Measurements from ENCODE around the gene HIPK3.

DNA sequence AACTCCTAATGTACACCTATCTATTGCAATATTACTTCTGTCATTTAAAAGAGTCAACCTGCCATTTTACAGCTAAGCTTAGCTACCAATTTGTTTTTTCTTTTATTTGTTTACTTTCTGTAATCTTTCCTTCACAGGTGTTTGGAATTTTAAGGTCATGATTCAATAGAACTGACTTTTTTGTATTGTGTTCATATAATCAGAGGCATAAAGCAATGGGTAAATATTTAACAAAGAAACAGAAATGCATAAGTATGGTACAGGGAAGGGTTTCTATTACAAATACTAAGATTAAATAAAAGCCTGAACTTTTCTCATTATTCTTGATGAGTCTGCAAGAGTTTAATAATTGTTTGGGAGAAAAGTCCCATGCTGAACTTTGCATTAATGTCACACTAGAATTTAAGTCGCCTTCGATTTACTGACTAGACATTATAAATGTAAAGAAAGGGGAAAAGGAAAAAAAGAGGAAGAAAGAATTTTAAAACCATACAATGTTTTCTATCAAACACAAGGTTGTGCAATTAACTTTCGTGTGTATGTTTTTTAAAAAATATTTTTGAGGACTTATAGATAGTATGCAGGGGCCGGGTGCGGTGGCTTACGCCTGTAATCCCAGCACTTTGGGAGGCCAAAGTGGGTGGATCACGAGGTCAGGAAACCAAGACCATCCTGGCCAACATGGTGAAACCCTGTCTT lies 35.0 kb upstream of the HIPK3 start:
- TF ChIP-seq, protein P1, sequence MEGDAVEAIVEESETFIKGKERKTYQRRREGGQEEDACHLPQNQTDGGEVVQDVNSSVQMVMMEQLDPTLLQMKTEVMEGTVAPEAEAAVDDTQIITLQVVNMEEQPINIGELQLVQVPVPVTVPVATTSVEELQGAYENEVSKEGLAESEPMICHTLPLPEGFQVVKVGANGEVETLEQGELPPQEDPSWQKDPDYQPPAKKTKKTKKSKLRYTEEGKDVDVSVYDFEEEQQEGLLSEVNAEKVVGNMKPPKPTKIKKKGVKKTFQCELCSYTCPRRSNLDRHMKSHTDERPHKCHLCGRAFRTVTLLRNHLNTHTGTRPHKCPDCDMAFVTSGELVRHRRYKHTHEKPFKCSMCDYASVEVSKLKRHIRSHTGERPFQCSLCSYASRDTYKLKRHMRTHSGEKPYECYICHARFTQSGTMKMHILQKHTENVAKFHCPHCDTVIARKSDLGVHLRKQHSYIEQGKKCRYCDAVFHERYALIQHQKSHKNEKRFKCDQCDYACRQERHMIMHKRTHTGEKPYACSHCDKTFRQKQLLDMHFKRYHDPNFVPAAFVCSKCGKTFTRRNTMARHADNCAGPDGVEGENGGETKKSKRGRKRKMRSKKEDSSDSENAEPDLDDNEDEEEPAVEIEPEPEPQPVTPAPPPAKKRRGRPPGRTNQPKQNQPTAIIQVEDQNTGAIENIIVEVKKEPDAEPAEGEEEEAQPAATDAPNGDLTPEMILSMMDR (IDR thresholded peaks at IDR 0.05), result no peak
- TF ChIP-seq EP300 (IDR thresholded peaks at IDR 0.05), result no peak

Measured in sigmoid colon (tissue), 4 donors.